SK-N-SH (cell line): Measurements from ENCODE around the gene FAM219A. TPM values are rescaled to one million over a fixed set of nuclear protein-coding genes. Genes with fewer than 3 reads are reported as not detected.
A peak's percentile ranks its signal among the peaks of the same experiment; 100 is the strongest.

Source experiments
- CTCF ChIA-PET: fragments of 300-600, 350-600 bp; formaldehyde crosslinking; extraction: SDS; loops from one replicate; lab custom pipeline; 2021; lab: Yijun Ruan, JAX
- POLR2A ChIA-PET: fragments of 350-600 bp; sonication (Branson Sonifier 250); formaldehyde crosslinking; extraction: SDS; loops from one replicate; lab custom pipeline; 2020; ENCODE audit warnings: antibody characterized with exemption, inconsistent platforms; lab: Yijun Ruan, JAX
- DNase-seq: peaks from one replicate; pipeline ENCODE4 v3.0.0; 2012
- H2AFZ ChIP-seq: fragments of 200-600 bp; sonication (generic); 2 replicates; pipeline ENCODE4 v1.8.1; 2016; ENCODE audit warnings: antibody characterized with exemption, mild to moderate bottlenecking, low read depth
- H3F3A ChIP-seq: fragments of 200-600 bp; sonication (generic); replicated peaks from 2 replicates; pipeline ENCODE3; 2016; ENCODE audit warnings: antibody characterized with exemption, mild to moderate bottlenecking; ENCODE audit not compliant: insufficient read depth
- H3K27ac ChIP-seq, 2 experiments: fragments of 200-500 bp in 1 of 2; fragments of 200-600 bp in 1 of 2; sonication (Bioruptor generic) in 1 of 2; sonication (generic), shearing (Covaris generic) in 1 of 2; 2 replicates each; pipeline versions ENCODE4 v1.5.1 to v1.6.1; 2014 to 2016; ENCODE audit warnings: low read depth in 2 of 2, inconsistent platforms in 1 of 2, low read length in 1 of 2, mild to moderate bottlenecking in 1 of 2, mixed read lengths in 1 of 2
- H3K27me3 ChIP-seq: fragments of 200-600 bp; sonication (generic), shearing (Covaris generic); 2 replicates; pipeline ENCODE4 v1.6.1; 2016; ENCODE audit warnings: mixed run types; ENCODE audit not compliant: insufficient read depth
- H3K36me3 ChIP-seq, 2 experiments: fragments of 200-500 bp in 1 of 2; fragments of 200-600 bp in 1 of 2; sonication (Bioruptor generic) in 1 of 2; sonication (generic) in 1 of 2; replicated peaks in 1 of 2; 2 replicates each; pipeline versions ENCODE3 to v1.5.1; 2014 to 2016; ENCODE audit warnings: low read length in 1 of 2, mild to moderate bottlenecking in 1 of 2; ENCODE audit not compliant: insufficient read depth in 2 of 2, control insufficient read depth in 1 of 2
- H3K4me1 ChIP-seq, 2 experiments: fragments of 200-500 bp in 1 of 2; fragments of 200-600 bp in 1 of 2; sonication (Bioruptor generic) in 1 of 2; sonication (generic), shearing (Covaris generic) in 1 of 2; 2 replicates each; pipeline versions ENCODE4 v1.5.1 to v1.6.1; 2014 to 2016; ENCODE audit warnings: low read depth in 1 of 2, low read length in 1 of 2, mixed run types in 1 of 2; ENCODE audit not compliant: insufficient read depth in 2 of 2, control insufficient read depth in 1 of 2
- H3K4me2 ChIP-seq: fragments of 200-600 bp; sonication (generic), shearing (Covaris generic); 2 replicates; pipeline ENCODE4 v1.6.1; 2017; ENCODE audit warnings: mixed run types
- H3K4me3 ChIP-seq, 2 experiments: fragments of 200-500 bp in 1 of 2; fragments of 200-600 bp in 1 of 2; sonication (Bioruptor generic) in 1 of 2; sonication (generic), shearing (Covaris generic) in 1 of 2; 2 replicates each; pipeline versions ENCODE4 v1.5.1 to v1.8.1; 2014 to 2016; ENCODE audit warnings: low read depth in 2 of 2, inconsistent platforms in 1 of 2, low read length in 1 of 2, mild to moderate bottlenecking in 1 of 2, mixed read lengths in 1 of 2, moderate library complexity in 1 of 2
- H3K79me2 ChIP-seq: fragments of 200-600 bp; sonication (generic); 2 replicates; pipeline ENCODE4 v1.8.1; 2017; ENCODE audit warnings: mild to moderate bottlenecking; ENCODE audit not compliant: insufficient read depth
- H3K9ac ChIP-seq: fragments of 200-600 bp; sonication (generic); 2 replicates; pipeline ENCODE4 v1.6.1; 2017; ENCODE audit warnings: mixed run types
- H3K9me2 ChIP-seq: fragments of 200-600 bp; sonication (generic); 2 replicates; pipeline ENCODE4 v1.6.1; 2017; ENCODE audit warnings: mixed run types
- H3K9me3 ChIP-seq: fragments of 200-600 bp; sonication (generic); 2 replicates; pipeline ENCODE4 v1.6.1; 2017; ENCODE audit warnings: mixed run types, mild to moderate bottlenecking, moderate library complexity
- H4K20me1 ChIP-seq: fragments of 200-600 bp; sonication (generic); 2 replicates; pipeline ENCODE4 v1.6.1; 2017; ENCODE audit warnings: mild to moderate bottlenecking, mixed run types; ENCODE audit not compliant: insufficient read depth
- EP300 ChIP-seq, 2 experiments: IDR thresholded peaks; 2 replicates each; pipeline versions ENCODE4 v1.4.0 to v1.6.1; 2012; ENCODE audit warnings: borderline replicate concordance in 1 of 2, low read depth in 1 of 2, low read length in 1 of 2
- FOSL2 ChIP-seq: IDR thresholded peaks from 2 replicates; pipeline ENCODE4 v1.4.0; 2012; ENCODE audit warnings: low read depth, mild to moderate bottlenecking, moderate library complexity, borderline replicate concordance
- GATA2 ChIP-seq: sonication (generic); formaldehyde crosslinking; IDR thresholded peaks from 2 replicates; pipeline ENCODE4 v1.5.0; 2020; ENCODE audit warnings: mild to moderate bottlenecking, missing genetic modification reagents
- MXI1 ChIP-seq: IDR thresholded peaks from 2 replicates; pipeline ENCODE4 v1.6.1; 2012; ENCODE audit warnings: mild to moderate bottlenecking, low read depth, low read length, improper control_type of control experiment
- RAD21 ChIP-seq: IDR thresholded peaks from 2 replicates; pipeline ENCODE4 v1.6.1; 2012; ENCODE audit warnings: mild to moderate bottlenecking, low read length
- SMC3 ChIP-seq: IDR thresholded peaks from 2 replicates; pipeline ENCODE4 v1.6.1; 2012; ENCODE audit warnings: low read depth, low read length, improper control_type of control experiment
- TAF1 ChIP-seq: IDR thresholded peaks from 2 replicates; pipeline ENCODE4 v1.6.1; 2012; ENCODE audit warnings: low read depth, mild to moderate bottlenecking, low read length, moderate library complexity, borderline replicate concordance
- TEAD4 ChIP-seq: IDR thresholded peaks from 2 replicates; pipeline ENCODE4 v1.4.0; 2012; ENCODE audit warnings: mild to moderate bottlenecking, borderline replicate concordance; ENCODE audit not compliant: insufficient read depth
- WGBS: methylation state at CpG from one replicate; pipeline ENCODE4 v1.1.6; 2017; ENCODE audit warnings: low lambda C conversion rate; 5-methylcytosine and 5-hydroxymethylcytosine counted together
- polyA plus RNA-seq, 3 experiments: library from polyadenylated mRNA; depleted of rRNA; stranded (reverse); fragments of >200 nt; gene quantifications; 2 replicates each; pipeline ENCODE4 v1.2.3, GENCODE V29; 2012
- TF ChIP-seq, protein P1 (sequence below): fragments of 200-600 bp; sonication (generic); IDR thresholded peaks from 2 replicates; pipeline ENCODE4 v1.6.1; 2017; ENCODE audit warnings: antibody characterized with exemption, mild to moderate bottlenecking, moderate library complexity
- TF ChIP-seq, protein P2 (sequence below): IDR thresholded peaks from 2 replicates; pipeline ENCODE4 v1.4.0; 2012; ENCODE audit warnings: low read depth, borderline replicate concordance
- TF ChIP-seq, protein P3 (sequence below): IDR thresholded peaks from 2 replicates; pipeline ENCODE4; 2012

Gene FAM219A
- polyA plus RNA-seq, 1 of the 3 experiments (the other 2 are of a cell fraction), result 15.7 TPM

DNA sequence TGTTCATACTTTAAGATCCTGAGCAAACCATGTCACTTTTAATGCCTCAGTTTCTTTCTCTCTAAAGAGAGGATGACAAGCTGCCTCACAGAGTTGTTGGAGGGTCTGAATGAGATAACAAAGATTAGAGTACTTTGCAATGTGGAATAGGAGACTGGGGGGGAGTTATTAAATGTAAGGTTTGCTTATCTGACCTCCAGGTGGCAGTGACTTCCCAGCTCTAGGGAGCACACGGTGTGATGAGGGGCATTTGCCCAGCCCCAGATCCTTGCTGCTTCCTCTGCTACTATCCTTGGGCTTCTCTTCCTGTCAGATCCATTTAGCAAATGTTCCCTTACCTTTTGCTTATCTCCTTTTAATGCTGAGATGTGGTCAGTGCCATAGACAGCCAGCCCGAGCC lies 33.7 kb upstream of the FAM219A start:
- no peak overlapping the region for H3K4me2 ChIP-seq
- no peak overlapping the region for H2AFZ ChIP-seq
- ChIA-PET CTCF (interaction anchor here (0.6 to 13.3 kb wide), 9 partner anchors 9 to 112 kb away, joined by 3 to 103 read pairs (median 4); no protein-coding TSS in a partner anchor), POLR2A (no interaction called here)
- H3K9ac ChIP-seq, result no peak overlapping the region
- TF ChIP-seq, protein P1, sequence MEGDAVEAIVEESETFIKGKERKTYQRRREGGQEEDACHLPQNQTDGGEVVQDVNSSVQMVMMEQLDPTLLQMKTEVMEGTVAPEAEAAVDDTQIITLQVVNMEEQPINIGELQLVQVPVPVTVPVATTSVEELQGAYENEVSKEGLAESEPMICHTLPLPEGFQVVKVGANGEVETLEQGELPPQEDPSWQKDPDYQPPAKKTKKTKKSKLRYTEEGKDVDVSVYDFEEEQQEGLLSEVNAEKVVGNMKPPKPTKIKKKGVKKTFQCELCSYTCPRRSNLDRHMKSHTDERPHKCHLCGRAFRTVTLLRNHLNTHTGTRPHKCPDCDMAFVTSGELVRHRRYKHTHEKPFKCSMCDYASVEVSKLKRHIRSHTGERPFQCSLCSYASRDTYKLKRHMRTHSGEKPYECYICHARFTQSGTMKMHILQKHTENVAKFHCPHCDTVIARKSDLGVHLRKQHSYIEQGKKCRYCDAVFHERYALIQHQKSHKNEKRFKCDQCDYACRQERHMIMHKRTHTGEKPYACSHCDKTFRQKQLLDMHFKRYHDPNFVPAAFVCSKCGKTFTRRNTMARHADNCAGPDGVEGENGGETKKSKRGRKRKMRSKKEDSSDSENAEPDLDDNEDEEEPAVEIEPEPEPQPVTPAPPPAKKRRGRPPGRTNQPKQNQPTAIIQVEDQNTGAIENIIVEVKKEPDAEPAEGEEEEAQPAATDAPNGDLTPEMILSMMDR, result peak; percentile 9; the same call in 1 of the 2 replicates
- no peak for TF ChIP-seq FOSL2
- peak; percentile 18; the same call in 1 of the 2 replicates for TF ChIP-seq RAD21
- H4K20me1 ChIP-seq, result no peaks in the 10 kb centered on the region
- H3K9me2 ChIP-seq, result no peaks in the 10 kb centered on the region
- no peaks in the 10 kb centered on the region for H3K36me3 ChIP-seq
- H3K4me1 ChIP-seq, result peaks cover 0 to 6% of the 10 kb centered on the region in 2 experiments; a peak in 1 of 4 replicates
- H3F3A ChIP-seq, result no peaks in the 10 kb centered on the region
- H3K9me3 ChIP-seq, result no peaks in the 10 kb centered on the region
- WGBS, result 51% methylated on average over 2 of the region's 2 CpGs
- no peak overlapping the region for H3K27ac ChIP-seq
- peak; percentile 37 for DNase-seq
- H3K79me2 ChIP-seq, result no peaks in the 10 kb centered on the region
- H3K4me3 ChIP-seq, result no peak overlapping the region
- H3K27me3 ChIP-seq, result no peaks in the 10 kb centered on the region; the same call in 1 of the 2 replicates

DNA sequence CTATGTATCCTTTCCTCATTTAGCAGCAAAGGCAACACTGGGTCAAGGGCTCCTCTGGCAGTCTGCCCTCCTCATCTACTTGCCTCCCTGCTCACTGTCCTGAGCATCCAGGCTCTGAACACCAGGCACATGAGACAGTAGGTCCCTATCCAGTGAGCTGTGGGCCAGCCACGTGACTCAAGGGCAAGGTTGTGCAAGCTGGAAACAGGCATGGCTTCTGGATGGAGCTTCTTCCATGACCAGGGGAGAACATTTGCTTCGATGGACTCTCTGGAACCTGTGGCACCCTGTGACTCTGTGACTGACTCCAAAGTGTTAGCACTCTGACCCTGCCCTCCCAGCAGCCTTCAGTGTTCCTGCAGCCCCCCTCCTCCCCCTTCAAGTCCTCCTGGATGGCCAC lies 33.2 kb upstream of the FAM219A start:
- Histone ChIP-seq H3K9me2 (no peaks in the 10 kb centered on the region), H3K79me2 (no peaks in the 10 kb centered on the region), H3K4me2 (no peak overlapping the region)
- 14% methylated on average over 2 of the region's 2 CpGs for WGBS
- TF ChIP-seq GATA2 (CRISPR knock-in tag) (no peak), EP300 (IDR thresholded peaks at IDR 0.05; ENCODE audit: borderline replicate concordance in 1 of 2, low read depth in 1 of 2, low read length in 1 of 2) (no peak), SMC3 (no peak), MXI1 (no peak), TEAD4 (no peak), FOSL2 (no peak), TAF1 (no peak)
- TF ChIP-seq, protein P2, sequence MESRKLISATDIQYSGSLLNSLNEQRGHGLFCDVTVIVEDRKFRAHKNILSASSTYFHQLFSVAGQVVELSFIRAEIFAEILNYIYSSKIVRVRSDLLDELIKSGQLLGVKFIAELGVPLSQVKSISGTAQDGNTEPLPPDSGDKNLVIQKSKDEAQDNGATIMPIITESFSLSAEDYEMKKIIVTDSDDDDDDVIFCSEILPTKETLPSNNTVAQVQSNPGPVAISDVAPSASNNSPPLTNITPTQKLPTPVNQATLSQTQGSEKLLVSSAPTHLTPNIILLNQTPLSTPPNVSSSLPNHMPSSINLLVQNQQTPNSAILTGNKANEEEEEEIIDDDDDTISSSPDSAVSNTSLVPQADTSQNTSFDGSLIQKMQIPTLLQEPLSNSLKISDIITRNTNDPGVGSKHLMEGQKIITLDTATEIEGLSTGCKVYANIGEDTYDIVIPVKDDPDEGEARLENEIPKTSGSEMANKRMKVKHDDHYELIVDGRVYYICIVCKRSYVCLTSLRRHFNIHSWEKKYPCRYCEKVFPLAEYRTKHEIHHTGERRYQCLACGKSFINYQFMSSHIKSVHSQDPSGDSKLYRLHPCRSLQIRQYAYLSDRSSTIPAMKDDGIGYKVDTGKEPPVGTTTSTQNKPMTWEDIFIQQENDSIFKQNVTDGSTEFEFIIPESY, result no peak
- TF ChIP-seq, protein P3, sequence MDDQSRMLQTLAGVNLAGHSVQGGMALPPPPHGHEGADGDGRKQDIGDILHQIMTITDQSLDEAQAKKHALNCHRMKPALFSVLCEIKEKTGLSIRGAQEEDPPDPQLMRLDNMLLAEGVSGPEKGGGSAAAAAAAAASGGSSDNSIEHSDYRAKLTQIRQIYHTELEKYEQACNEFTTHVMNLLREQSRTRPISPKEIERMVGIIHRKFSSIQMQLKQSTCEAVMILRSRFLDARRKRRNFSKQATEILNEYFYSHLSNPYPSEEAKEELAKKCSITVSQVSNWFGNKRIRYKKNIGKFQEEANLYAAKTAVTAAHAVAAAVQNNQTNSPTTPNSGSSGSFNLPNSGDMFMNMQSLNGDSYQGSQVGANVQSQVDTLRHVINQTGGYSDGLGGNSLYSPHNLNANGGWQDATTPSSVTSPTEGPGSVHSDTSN, result no peak
- TF ChIP-seq, protein P1, result no peak
- TF ChIP-seq, all 33 proteins: peak for 0
- DNase-seq, result no peak
- ChIA-PET CTCF (interaction anchor here (0.6 to 13.3 kb wide), 7 partner anchors 9 to 112 kb away, joined by 3 to 103 read pairs (median 4); no protein-coding TSS in a partner anchor), POLR2A (no interaction called here)
- no peak overlapping the region for H3K27ac ChIP-seq
- H3K27me3 ChIP-seq, result no peaks in the 10 kb centered on the region; the same call in 1 of the 2 replicates
- H3K9ac ChIP-seq, result no peak overlapping the region
- H3K9me3 ChIP-seq, result no peaks in the 10 kb centered on the region
- peaks cover 0 to 6% of the 10 kb centered on the region in 2 experiments; a peak in 1 of 4 replicates for H3K4me1 ChIP-seq
- H2AFZ ChIP-seq, result no peak overlapping the region
- no peaks in the 10 kb centered on the region for H4K20me1 ChIP-seq
- no peaks in the 10 kb centered on the region for H3K36me3 ChIP-seq
- no peaks in the 10 kb centered on the region for H3F3A ChIP-seq
- H3K4me3 ChIP-seq, result no peak overlapping the region
